Neural progenitor cell (in vitro differentiated cells): Measurements from ENCODE around the gene BCAT1. TPM values are rescaled to one million over a fixed set of nuclear protein-coding genes. Genes with fewer than 3 reads are reported as not detected.

Experiments used
- DNase-seq: peaks from one replicate; pipeline ENCODE4 v3.0.0-alpha.2; 2016; ENCODE audit warnings: low spot score
- H2AFZ ChIP-seq: fragments of 200-600 bp; sonication (generic); replicated peaks from 2 replicates; pipeline ENCODE4 v1.6.1; 2016; ENCODE audit warnings: antibody characterized with exemption
- H3F3A ChIP-seq: fragments of 200-600 bp; sonication (generic); 2 replicates; pipeline ENCODE4 v1.6.1; 2016; ENCODE audit warnings: antibody characterized with exemption, low read depth
- H3K27ac ChIP-seq: fragments of 200-600 bp; sonication (generic); 2 replicates; pipeline ENCODE4 v1.5.1; 2016; ENCODE audit warnings: mild to moderate bottlenecking
- H3K27me3 ChIP-seq: fragments of 200-600 bp; sonication (generic); 2 replicates; pipeline ENCODE4 v1.6.1; 2016; ENCODE audit warnings: mild to moderate bottlenecking, moderate library complexity
- H3K36me3 ChIP-seq: fragments of 200-600 bp; sonication (generic); 2 replicates; pipeline ENCODE4 v1.5.1; 2016
- H3K4me1 ChIP-seq: fragments of 200-600 bp; sonication (generic); 2 replicates; pipeline ENCODE4 v1.6.1; 2016; ENCODE audit warnings: mixed run types
- H3K4me2 ChIP-seq: fragments of 200-600 bp; sonication (generic); 2 replicates; pipeline ENCODE4 v1.6.1; 2016
- H3K4me3 ChIP-seq: fragments of 200-600 bp; sonication (generic); 2 replicates; pipeline ENCODE4 v1.5.1; 2016
- H3K79me2 ChIP-seq: fragments of 200-600 bp; sonication (generic); 2 replicates; pipeline ENCODE4 v1.6.1; 2016; ENCODE audit warnings: low read depth
- H3K9ac ChIP-seq: fragments of 200-600 bp; sonication (generic); 2 replicates; pipeline ENCODE4 v1.6.1; 2016
- H3K9me3 ChIP-seq: fragments of 200-600 bp; sonication (generic); 2 replicates; pipeline ENCODE4 v1.5.1; 2016; ENCODE audit warnings: low read depth
- H4K20me1 ChIP-seq: fragments of 200-600 bp; sonication (generic); 2 replicates; pipeline ENCODE4 v1.6.1; 2016; ENCODE audit warnings: low read depth
- H3K27ac Mint-ChIP-seq: 3 replicates; pipeline ENCODE4 v1.8.0; 2021; ENCODE audit warnings: mixed read lengths
- H3K27me3 Mint-ChIP-seq: 2 replicates; pipeline ENCODE4 v1.8.0; 2022; ENCODE audit warnings: low read depth, mild to moderate bottlenecking, inconsistent platforms, moderate library complexity, mixed read lengths; ENCODE audit not compliant: insufficient read depth
- H3K36me3 Mint-ChIP-seq: 3 replicates; pipeline ENCODE4 v1.8.0; 2021; ENCODE audit warnings: mixed read lengths
- H3K4me1 Mint-ChIP-seq: 3 replicates; pipeline ENCODE4 v1.8.0; 2021; ENCODE audit warnings: mixed read lengths
- H3K4me3 Mint-ChIP-seq: 3 replicates; pipeline ENCODE4 v1.8.0; 2021; ENCODE audit warnings: mild to moderate bottlenecking, moderate library complexity, mixed read lengths
- H3K9me3 Mint-ChIP-seq: 3 replicates; pipeline ENCODE4 v1.8.0; 2020; ENCODE audit warnings: mixed read lengths
- EZH2 ChIP-seq: fragments of 200-600 bp; sonication (generic); IDR thresholded peaks from 2 replicates; pipeline ENCODE4 v1.6.1; 2017; ENCODE audit warnings: antibody characterized with exemption, mild to moderate bottlenecking, moderate library complexity
- EZH2phosphoT487 ChIP-seq: fragments of 200-600 bp; sonication (generic); IDR thresholded peaks from 2 replicates; pipeline ENCODE4 v1.6.1; 2017; ENCODE audit warnings: antibody characterized with exemption
- total RNA-seq: library from RNA; depleted of rRNA; stranded (reverse); fragments of >200 nt; gene quantifications from 2 replicates; pipeline ENCODE4 v1.2.3, GENCODE V29; 2015; ENCODE audit warnings: low replicate concordance
- TF ChIP-seq, protein P1 (sequence below): fragments of 200-600 bp; sonication (generic); IDR thresholded peaks from 2 replicates; pipeline ENCODE4 v1.5.1; 2017; ENCODE audit warnings: antibody characterized with exemption, mild to moderate bottlenecking

Gene BCAT1
- total RNA-seq, 1 donor from 2014 or later = 287 TPM

DNA sequence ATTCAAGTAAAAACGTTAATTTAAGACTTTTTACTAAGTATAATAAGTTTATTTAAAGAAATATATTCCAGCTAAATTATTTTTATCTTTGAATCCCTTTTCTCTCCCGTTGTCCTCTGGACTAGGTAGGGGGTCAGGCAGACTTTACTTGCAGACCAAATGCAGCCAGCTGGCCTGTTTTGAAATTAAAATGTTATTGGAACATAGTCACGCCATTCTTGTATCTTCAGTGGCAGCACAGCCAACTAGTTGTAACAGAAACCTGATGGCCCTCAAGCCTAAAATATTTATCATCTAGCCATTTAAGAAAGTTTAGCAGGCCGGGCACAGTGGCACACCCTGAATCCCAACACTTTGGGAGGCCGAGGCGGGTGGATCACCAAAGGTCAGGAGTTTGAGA, 52.7 kb downstream of the BCAT1 start:
- Histone ChIP-seq H3K27me3 (no peaks in the 10 kb centered on the region), H3K9ac (no peak overlapping the region), H3K4me2 (no peak overlapping the region), H3K36me3 (peaks cover 9% of the 10 kb centered on the region), H2AFZ (no peak overlapping the region), H4K20me1 (peaks cover 52% of the 10 kb centered on the region), H3K4me1 (peaks cover 5% of the 10 kb centered on the region), H3F3A (peaks cover under 1% of the 10 kb centered on the region), H3K9me3 (no peaks in the 10 kb centered on the region), H3K27ac (no peak overlapping the region), H3K4me3 (no peak overlapping the region), H3K79me2 (peaks cover 72% of the 10 kb centered on the region)
- H3K4me1 Mint-ChIP-seq = peaks cover 5% of the 10 kb centered on the region
- peaks cover 20% of the 10 kb centered on the region for H3K36me3 Mint-ChIP-seq
- H3K27ac Mint-ChIP-seq = no peak overlapping the region
- no peak for DNase-seq
- TF ChIP-seq, protein P1, sequence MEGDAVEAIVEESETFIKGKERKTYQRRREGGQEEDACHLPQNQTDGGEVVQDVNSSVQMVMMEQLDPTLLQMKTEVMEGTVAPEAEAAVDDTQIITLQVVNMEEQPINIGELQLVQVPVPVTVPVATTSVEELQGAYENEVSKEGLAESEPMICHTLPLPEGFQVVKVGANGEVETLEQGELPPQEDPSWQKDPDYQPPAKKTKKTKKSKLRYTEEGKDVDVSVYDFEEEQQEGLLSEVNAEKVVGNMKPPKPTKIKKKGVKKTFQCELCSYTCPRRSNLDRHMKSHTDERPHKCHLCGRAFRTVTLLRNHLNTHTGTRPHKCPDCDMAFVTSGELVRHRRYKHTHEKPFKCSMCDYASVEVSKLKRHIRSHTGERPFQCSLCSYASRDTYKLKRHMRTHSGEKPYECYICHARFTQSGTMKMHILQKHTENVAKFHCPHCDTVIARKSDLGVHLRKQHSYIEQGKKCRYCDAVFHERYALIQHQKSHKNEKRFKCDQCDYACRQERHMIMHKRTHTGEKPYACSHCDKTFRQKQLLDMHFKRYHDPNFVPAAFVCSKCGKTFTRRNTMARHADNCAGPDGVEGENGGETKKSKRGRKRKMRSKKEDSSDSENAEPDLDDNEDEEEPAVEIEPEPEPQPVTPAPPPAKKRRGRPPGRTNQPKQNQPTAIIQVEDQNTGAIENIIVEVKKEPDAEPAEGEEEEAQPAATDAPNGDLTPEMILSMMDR = no peak
- no peak overlapping the region for H3K4me3 Mint-ChIP-seq
- peaks cover 2% of the 10 kb centered on the region for H3K27me3 Mint-ChIP-seq
- H3K9me3 Mint-ChIP-seq = no peaks in the 10 kb centered on the region

DNA sequence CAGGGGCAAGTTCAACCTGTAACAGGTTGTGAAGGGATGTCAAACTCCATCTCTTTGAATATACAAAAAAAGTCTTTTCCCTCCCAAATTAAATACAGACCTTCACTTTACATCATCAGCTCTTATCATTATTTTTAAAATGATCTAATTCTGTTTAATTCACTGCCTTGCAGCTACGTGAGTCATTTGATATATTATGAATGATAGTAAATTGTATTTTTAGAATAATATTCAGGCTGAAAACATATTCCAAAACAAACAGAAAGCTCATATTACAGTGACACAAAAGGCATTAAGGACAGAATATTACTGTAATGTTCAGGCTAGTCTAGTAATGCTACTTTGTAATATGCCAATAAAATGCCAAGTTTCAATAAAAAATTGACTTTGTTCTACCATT, 53.3 kb downstream of the BCAT1 start:
- TF ChIP-seq, protein P1 = no peak
- TF ChIP-seq EZH2 = no peak
- no peak for TF ChIP-seq EZH2phosphoT487
- peaks cover 72% of the 10 kb centered on the region for H3K79me2 ChIP-seq
- H3F3A ChIP-seq = no peaks in the 10 kb centered on the region
- peaks cover 9% of the 10 kb centered on the region for H3K36me3 ChIP-seq
- no peaks in the 10 kb centered on the region for H3K9me3 ChIP-seq
- peaks cover 46% of the 10 kb centered on the region for H4K20me1 ChIP-seq
- H3K4me3 ChIP-seq = no peak overlapping the region
- peaks cover 24% of the 10 kb centered on the region for H3K36me3 Mint-ChIP-seq
- H3K27ac ChIP-seq = no peak overlapping the region
- no peak overlapping the region for H2AFZ ChIP-seq
- no peak overlapping the region for H3K27ac Mint-ChIP-seq
- H3K4me2 ChIP-seq = no peak overlapping the region
- peaks cover 2% of the 10 kb centered on the region for H3K4me1 Mint-ChIP-seq
- no peaks in the 10 kb centered on the region for H3K9me3 Mint-ChIP-seq
- no peak overlapping the region for H3K9ac ChIP-seq
- H3K27me3 ChIP-seq = no peaks in the 10 kb centered on the region
- H3K27me3 Mint-ChIP-seq = no peaks in the 10 kb centered on the region
- no peaks in the 10 kb centered on the region for H3K4me1 ChIP-seq
- no peak for DNase-seq
- no peak overlapping the region for H3K4me3 Mint-ChIP-seq

DNA sequence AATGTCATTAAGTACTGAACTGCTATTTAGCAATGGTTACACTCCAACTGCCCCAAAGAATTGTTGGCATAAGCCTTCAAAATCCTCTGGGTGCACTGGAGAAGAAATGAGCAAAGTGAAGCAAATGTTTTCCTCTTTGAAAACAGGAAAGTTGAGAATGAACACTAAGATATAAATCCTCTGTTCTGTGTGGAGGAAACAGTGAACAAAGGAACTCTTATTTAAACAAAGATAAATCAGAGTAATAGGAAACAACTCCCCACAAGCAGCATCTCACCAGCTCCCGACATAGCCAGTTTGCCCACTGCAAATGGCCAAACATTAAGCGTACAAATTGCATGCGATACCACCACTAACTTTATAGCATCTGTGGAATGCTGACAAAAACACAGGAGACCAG, 54.0 kb downstream of the BCAT1 start:
- Histone ChIP-seq H3K27ac (no peak overlapping the region), H3K4me2 (no peak overlapping the region), H3K9me3 (no peaks in the 10 kb centered on the region), H3K79me2 (peaks cover 66% of the 10 kb centered on the region), H3K9ac (no peak overlapping the region), H3K4me1 (no peaks in the 10 kb centered on the region), H2AFZ (no peak overlapping the region), H3F3A (no peaks in the 10 kb centered on the region), H3K4me3 (no peak overlapping the region), H3K27me3 (no peaks in the 10 kb centered on the region), H4K20me1 (peaks cover 39% of the 10 kb centered on the region), H3K36me3 (peaks cover 9% of the 10 kb centered on the region)
- no peak for DNase-seq
- H3K9me3 Mint-ChIP-seq = no peaks in the 10 kb centered on the region
- peaks cover 27% of the 10 kb centered on the region for H3K36me3 Mint-ChIP-seq
- H3K27ac Mint-ChIP-seq = no peak overlapping the region
- H3K4me3 Mint-ChIP-seq = no peak overlapping the region
- H3K4me1 Mint-ChIP-seq = no peaks in the 10 kb centered on the region
- H3K27me3 Mint-ChIP-seq = no peaks in the 10 kb centered on the region
- TF ChIP-seq EZH2phosphoT487 = no peak
- TF ChIP-seq EZH2 = no peak
- TF ChIP-seq, protein P1 = no peak
